Measurements from ENCODE around the gene MAGEA9B.

DNA sequence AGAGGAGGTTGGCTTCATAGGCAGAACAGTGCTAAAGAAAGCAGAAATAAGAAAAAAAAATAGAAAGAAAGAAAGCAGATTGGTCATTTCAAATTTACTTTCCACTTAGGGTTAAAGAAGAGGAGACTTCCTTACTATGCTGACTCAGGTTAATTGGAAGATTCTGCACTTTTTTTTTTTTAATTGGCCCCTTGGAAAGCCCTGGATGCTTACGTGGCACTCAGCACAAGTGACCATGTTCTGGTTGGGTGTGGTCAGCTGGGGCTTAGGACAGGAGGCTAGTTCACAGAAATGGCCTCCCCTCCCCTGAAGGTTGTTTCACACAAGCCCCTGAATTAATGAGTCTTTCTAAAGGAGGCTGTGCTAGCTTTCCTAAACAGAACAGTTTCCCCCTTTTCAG, 14.5 kb downstream of the MAGEA9B start:
- TF ChIP-seq CTCF (IDR thresholded peaks at IDR 0.05; ENCODE audit: low read depth, low read length, missing input control) (no peak), JUND (IDR thresholded peaks at IDR 0.05) (no peak), GABPA (IDR thresholded peaks at IDR 0.05 in 1 of 2, conservative IDR thresholded peaks at IDR 0.05 in 1 of 2) (no peak), SP1 (IDR thresholded peaks at IDR 0.05) (no peak), RAD21 (IDR thresholded peaks at IDR 0.05) (no peak), ZBTB33 (IDR thresholded peaks at IDR 0.05) (no peak), YY1 (IDR thresholded peaks at IDR 0.05) (no peak), TAF1 (conservative IDR thresholded peaks at IDR 0.05) (no peak), NR2F2 (IDR thresholded peaks at IDR 0.05) (no peak), REST (IDR thresholded peaks at IDR 0.05) (no peak), EGR1 (IDR thresholded peaks at IDR 0.05; ENCODE audit: low read depth in 2 of 2) (no peak), HNF4G (IDR thresholded peaks at IDR 0.05) (no peak)
- TF ChIP-seq, protein P1, sequence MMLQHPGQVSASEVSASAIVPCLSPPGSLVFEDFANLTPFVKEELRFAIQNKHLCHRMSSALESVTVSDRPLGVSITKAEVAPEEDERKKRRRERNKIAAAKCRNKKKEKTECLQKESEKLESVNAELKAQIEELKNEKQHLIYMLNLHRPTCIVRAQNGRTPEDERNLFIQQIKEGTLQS (IDR thresholded peaks at IDR 0.05), result no peak
- TF ChIP-seq, protein P2, sequence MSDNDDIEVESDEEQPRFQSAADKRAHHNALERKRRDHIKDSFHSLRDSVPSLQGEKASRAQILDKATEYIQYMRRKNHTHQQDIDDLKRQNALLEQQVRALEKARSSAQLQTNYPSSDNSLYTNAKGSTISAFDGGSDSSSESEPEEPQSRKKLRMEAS (IDR thresholded peaks at IDR 0.05), result no peak

Measured in liver (tissue), 3 donors.